ENCODE measurements around the gene PLD1. TPM values are rescaled to one million over a fixed set of nuclear protein-coding genes. Genes with fewer than 3 reads are reported as not detected.
"Not testable (repeated sequence)": the region's sequence is repeated elsewhere in the genome, so short reads cannot be mapped to it uniquely, and the experiment has no call there.

PLD1 gene
- total RNA-seq, 1 donor from 2014 or later: 81.0 TPM

DNA sequence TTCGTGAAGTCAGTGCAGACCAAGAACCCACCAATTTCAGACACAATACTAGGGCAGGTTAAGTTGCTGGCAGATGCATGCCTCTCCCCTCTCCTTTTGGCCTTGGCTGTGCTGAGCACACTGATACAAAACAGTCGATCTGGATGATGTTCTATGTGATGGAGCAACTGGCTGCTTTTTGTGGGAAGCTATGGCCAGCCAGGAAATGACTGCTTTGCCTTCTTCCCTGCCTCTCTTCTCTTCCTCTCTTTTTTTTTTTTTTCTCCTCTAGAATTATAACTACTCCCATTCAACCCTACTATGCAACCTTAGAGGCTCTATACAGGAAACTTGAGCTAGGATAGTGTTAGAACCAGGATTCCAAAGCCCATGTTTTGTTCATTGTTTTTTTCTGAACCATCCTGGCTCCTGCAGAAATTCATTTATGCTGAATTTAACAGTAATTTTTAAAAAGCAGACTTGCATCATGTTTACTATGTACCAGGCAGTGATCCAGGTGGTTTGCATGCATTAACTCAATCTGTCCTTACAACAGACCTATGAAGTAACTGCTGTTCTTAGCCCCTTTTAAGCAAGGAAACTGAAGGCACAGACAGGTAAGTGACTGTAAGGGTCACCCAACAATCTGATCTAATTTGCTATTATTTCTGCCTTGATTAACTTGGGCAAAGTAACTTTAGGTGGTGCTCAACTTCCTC is 62.9 kb downstream of the PLD1 start:
- DNase-seq (ENCODE audit: low read depth, low spot score): no peak

DNA sequence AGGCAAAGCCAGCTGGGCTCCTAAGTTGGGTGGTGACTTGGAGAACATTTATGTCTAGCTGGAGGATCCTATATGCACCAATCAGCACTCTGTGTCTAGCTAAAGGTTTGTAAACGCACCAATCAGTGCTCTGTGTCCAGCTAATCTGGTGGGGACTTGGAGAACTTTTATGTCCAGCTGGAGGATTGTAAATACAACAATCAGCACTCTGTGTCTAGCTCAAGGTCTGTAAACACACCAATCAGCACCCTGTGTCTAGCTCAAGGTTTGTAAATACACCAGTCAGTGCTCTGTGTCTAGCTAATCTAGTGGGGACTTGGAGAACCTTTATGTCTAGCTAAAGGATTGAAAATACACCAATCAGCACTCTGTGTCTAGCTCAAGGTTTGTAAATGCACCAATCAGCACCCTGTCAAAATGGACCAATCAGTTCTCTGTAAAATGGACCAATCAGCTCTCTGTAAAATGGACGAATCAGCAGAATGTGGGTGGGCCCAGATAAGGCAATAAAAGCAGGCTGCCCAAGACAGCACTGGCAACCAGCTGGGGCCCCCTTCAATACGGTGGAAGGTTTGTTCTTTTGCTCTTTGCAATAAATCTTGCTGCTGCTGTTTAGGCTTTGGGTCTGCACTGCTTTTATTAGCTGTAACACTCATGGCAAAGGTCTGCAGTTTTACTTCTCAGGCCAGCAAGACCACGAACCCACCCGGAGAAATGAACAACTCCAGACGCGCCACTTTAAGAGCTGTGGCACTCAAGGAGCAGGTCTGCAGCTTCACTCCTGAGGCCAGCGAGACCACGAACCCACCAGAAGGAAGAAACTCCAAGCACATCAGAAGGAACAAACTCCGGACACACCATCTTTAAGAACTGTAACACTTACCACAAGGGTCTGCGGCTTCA is 63.7 kb downstream of the PLD1 start:
- DNase-seq (ENCODE audit: low read depth, low spot score): not testable (repeated sequence)

DNA sequence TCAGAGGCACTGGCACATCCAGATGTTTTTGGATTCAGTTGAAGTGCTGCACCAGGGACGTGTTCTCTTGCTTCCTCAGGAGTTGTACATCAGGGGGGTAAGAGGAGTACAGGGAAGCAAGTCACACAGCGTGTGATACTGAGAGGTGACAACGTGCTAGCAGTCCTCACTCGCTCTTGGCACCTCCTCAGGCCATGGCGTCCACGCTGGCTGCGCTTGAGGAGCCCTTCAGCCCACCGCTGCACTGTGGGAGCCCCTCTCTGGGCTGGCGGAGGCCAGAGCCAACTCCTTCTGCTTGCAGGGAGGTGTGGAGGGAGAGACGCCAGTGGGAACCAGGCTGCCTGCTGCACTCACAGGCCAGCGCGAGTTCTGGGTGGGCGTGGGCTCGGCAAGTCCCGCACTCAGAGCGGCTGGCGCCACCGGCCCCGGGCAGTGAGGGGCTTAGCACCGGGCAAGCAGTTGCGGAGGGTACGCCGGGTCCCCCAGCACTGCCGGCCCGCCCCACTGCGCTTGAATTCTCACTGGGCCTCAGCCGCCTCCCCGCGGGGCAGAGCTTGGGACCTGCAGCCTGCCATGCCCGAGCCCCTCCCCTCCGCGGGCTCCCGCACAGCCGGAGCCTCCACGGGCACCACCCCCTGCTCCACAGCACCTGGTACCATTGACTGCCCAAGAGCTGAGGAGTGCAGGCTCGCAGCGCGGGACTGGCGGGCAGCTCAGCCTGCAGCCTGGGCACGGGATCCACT is 64.5 kb downstream of the PLD1 start:
- no peak for DNase-seq (ENCODE audit: low read depth, low spot score)

DNA sequence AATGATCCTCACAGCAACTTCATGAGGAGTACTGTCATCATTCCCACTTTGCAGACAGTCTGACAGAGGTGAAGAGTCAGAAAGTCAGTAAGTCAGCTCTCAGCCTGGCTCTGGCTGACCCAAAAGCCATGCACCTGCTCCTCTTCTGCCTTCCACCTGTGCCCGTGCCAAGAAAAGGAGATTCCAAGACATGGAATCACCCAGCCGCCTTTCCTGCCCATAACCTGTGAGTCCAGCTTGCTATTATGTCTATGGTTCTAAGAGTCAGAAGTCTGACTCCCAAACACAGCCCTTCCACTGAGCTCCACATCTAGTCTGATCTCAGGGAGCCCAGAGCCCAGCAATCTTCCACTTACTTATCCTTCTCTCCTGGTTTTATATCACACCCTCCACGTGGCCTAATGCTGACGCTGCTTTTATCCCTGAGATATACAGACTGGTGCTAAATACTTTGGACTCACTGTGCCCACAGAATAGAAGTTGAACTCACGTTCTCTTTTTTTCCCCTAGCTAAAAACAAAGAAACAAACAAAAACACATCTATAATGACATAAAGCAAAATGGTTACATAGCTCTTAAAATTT is 66.0 kb downstream of the PLD1 start:
- DNase-seq (ENCODE audit: low read depth, low spot score): no peak

DNA sequence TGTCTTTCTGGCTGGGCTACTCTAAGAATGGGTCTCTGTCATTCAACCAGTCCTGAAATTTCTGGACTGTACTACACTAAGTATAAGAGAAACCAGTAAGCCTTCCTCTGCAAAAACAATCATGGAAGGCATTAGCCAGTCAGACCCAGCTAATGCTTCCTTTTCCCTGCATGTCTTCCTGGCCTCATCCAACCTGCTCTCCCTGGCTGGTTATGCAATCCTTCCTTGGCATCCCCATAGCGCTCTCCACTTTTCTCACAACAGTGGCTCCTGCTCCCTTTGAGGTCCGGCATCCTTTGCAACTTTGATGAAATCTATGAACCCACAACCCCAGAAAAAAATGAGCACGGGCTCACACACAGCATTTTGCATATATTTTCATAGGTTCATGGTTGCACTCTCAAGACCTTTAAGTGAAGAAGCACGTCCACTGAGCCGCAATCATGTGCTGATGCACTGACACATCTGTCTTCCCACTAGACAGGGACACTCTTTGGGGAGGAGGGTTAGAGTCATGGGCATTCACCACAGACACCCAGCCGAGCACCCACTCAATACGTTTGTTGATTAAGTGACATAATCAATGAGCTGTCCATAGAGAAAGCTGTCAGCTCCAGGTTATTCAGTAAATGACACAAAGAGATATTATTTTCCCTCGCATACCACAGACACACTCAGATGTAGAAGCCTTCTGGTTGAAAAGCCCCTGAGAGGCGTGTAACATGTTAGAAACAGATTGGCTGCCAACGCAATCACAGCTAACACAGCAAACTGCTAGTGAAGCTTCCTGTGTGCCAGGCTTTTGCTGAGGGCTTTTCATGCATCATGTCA is 66.7 kb downstream of the PLD1 start:
- no peak for DNase-seq (ENCODE audit: low read depth, low spot score)

- no peak for DNase-seq (ENCODE audit: low read depth, low spot score)
These were observed 68.9 kb downstream of the PLD1 start for GRCh38 chr3:171741377-171741776.

GRCh38 chr3:171736556-171736955 is 73.7 kb downstream of the PLD1 start:
- no peak for DNase-seq (ENCODE audit: low read depth, low spot score)

DNA sequence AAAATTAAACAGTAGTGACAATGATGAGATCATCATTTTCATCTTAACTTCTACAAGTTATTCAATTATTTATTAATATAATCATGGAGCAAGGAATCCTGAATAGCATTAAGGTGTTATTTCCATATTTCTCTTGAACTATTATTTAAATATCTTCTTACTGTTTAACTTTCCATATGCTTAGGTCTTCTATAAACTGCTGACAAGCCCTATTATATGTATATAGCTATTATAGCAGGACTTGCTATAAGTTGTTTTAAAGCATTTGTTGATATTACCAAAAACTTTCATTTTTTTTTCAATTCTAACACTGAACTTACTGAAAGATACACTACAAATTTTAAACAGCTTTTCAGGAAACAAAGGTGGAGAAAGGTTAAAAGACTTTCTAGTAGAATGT is 76.7 kb downstream of the PLD1 start:
- no peak for DNase-seq (ENCODE audit: low read depth, low spot score)

DNA sequence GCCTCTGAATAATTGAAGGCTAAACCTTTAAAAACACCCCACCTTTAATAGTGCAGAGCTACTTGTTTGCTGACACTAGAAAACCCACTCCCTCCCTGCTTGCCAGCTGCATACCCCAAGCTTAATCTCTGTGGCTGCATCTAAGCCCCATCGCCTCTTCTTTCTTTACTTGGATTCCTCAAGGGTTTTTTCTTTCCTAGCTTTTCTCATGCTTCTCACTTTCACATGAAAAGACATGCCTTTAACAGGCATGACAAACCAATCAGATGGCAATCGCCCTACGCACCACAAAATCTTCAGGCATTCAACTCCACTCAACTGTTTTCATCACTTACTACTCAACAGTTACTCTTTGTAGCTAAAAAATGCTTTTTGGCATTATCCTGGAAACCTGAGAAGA is 77.5 kb downstream of the PLD1 start:
- DNase-seq (ENCODE audit: low read depth, low spot score): no peak

DNA sequence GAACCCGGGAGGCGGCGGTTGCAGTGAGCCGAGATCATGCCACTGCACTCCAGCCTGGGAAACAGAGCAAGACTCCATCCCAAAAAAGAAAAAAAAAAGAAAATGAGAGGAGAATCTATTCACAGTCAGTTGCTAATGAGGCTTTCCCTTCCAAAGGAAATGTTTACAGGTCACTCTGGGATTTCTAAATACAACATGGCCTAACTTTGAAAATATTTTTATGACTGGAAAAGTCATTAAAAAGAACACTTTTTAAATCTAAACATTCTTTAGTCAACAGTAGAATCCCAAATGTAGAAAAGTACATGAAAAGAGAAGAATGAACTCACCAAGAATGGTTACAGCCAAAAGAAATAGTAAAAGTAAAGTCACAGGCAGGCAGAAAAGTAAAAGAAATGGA is 78.6 kb downstream of the PLD1 start:
- no peak for DNase-seq (ENCODE audit: low read depth, low spot score)

DNA sequence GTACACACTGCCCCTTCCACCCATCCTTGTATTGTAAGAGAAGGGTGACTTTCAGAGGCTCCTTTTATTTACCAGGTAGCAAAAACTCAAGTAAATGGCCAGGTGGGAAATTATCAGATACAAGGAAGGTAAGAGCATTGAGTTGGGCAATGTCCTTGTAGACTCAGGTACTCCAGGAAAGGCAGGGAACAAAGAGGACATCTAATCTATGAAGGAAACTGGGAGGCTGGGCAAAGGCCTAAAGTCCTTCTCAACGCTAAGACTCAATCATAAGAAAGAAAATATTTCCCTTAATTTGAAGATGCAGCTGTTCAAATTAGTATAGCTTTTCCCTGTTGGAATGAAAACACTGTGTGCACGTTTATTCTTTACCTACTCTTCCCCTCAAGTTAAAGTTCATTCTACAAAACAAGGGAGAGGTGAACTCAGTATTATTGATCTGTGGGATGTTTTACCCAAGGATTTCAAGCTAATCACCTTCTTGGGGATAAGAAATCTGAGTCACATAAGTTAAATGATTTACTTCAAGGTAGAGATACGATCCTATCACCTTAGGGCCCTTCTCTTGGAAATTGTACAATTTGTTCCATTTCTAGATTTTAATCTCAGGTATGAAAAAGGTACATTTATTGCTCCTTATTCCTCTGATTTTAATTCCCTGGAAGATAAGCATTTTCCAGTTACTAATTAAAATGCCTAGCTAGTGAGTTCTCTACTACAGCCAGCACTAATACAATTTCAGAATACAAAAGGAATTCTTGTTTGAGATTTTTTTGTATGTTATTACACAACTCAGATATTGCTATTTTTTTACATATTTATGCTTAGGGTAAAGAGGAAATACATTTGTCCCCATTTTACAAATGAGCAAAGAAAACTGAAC is 80.6 kb downstream of the PLD1 start:
- no peak for DNase-seq (ENCODE audit: low read depth, low spot score)

GRCh38 chr3:171727288-171727687 is 83.0 kb downstream of the PLD1 start:
- no peak for DNase-seq (ENCODE audit: low read depth, low spot score)

DNA sequence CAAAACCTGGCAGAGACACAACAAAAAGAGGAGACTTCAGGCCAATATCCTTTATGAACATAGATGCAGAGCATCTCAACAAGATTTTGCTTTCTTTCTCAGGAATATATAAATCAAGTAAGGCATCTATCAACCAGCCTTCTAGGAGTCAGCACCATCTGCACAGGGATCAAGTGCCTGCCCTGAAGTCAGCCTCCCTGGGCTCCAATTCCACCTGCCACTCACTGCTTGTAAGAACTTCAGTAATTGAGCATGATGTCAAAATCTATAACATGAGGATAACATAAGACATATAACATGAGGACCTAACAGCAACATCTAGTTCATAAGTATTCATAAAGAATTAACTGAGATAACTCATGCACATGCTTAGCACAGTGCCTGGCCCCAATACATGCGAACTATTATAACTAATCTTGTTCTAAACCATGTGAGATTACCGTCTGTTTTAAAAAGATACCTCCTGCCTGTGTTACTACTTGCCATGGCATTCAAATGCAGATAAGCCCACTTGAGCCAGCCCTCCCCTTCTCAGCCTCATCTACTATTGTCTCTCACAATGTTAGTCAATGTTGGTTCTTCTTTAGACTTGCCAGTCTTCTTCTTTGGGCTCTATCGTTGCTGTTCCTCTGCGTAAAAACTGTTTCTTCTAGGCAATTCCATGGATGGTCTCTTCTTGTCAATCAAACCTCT is 91.6 kb downstream of the PLD1 start:
- DNase-seq (ENCODE audit: low read depth, low spot score): no peak

DNA sequence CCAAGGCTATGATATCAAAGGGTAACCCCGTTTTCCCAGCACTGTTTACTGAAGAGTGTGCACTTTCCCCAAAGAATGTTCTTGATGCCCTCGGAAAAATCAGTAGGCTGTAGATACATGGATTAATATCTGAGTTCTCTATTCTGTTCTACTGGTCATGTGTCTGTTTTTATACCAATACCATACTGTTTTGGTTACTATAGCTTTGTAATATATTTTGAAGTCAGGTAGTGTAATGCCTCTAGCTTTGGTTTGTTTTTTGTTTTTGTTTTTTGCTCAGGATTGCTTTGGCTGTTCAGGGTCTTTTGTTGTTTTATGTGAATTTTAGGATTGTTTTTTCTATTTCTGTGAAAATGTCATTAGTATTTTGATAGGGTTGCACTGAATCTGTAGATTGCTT is 95.1 kb downstream of the PLD1 start:
- DNase-seq (ENCODE audit: low read depth, low spot score): no peak

- peak; percentile 68 for DNase-seq (ENCODE audit: low read depth, low spot score)
These were observed 97.9 kb downstream of the PLD1 start for GRCh38 chr3:171712171-171712938.

GRCh38 chr3:171711461-171712170 is 98.7 kb downstream of the PLD1 start:
- no peak for DNase-seq (ENCODE audit: low read depth, low spot score)

DNA sequence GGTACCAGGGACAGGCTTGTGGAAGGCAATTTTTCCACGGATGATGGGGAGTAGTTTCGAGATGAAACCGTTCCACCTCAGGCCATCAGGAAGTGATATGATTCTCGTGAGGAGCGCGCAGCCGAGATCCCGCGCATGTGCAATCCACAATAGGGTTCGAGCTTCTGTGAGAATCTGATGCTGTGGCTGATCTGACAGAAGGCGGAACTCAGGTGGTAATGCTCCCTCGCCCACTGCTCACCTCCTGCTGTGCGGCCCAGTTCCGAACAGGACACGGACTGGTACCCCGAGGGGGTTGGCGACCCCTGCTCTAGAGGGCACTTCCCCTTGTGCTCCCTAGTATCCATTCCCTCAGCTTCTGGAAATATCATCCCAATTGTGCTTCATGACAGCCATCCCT is 99.9 kb downstream of the PLD1 start:
- DNase-seq (ENCODE audit: low read depth, low spot score): no peak

GRCh38 chr3:171704814-171705213 is 105.5 kb downstream of the PLD1 start:
- DNase-seq (ENCODE audit: low read depth, low spot score): no peak

Data from pulmonary artery endothelial cell (primary cell).